NCI-H2171 (cell line): Measurements from ENCODE around the gene PTHLH.

Experiments used
- DNase-seq: peaks from one replicate; lab custom pipeline; 2025; lab: John Stamatoyannopoulos, UW

PTHLH gene

DNA sequence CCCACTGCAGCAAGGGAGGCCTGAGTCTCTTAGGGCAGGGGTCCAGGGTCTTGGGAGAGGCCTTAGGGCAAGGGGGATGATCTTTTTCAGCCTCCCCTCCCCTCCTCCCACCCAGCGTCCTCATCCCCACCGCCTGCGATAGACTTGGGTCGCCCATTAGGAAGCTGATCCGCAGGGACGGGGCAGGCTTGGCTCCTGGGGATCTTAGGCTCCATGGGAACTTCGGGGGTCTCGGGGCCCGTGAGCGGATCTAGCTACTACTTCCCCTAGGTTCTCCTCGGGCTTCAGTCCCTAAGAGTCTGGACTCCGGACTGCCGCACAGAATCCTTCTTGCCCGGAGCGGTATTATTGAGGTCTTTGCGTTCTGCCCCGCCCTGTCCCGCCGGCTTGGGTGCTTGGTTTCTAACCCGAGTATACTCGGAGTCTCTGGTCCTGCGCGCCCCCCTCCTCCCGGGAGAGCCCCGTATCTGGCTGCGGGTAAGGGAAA is 2.2 kb upstream of the PTHLH start:
- no peak for DNase-seq

DNA sequence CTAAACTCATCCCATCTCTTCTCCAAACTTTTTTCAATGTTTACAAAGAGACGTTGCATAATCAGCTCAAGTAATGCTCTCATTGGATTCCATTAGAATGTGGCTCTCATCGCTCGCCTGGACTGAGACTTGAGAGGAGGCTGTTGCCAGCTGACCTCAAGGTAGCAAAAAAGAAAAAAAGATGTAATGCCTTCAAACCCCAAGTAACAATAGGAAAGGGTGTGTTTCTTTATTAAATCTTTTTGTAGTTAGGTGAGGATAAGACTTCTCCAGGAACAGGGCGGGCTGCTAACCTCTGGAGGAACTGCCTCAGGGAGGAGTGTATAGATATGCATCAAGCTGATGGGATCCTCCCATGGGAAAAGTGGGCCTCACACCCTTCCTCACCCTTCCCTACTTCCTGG is 956 bp upstream of the PTHLH start:
- peak; percentile 66 for DNase-seq

DNA sequence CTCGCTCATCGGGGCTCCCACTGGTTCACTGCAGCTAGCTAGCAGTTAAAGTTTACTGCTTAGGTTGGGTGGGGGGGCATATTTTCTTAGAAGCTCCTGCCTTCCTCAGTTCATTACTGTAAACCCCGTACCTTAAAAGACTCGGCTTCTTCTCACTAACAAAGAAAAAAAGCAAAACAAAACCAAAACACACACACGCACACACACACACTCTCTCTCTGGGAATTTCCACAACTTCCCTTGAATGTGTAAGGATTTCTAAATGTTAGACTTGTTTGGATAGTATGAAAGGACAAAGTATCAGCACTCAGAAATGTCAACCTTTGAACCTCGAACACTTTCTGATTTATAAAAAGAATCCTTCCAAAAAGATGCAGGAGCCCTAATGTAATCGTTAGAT is 927 bp downstream of the PTHLH start:
- no peak for DNase-seq

DNA sequence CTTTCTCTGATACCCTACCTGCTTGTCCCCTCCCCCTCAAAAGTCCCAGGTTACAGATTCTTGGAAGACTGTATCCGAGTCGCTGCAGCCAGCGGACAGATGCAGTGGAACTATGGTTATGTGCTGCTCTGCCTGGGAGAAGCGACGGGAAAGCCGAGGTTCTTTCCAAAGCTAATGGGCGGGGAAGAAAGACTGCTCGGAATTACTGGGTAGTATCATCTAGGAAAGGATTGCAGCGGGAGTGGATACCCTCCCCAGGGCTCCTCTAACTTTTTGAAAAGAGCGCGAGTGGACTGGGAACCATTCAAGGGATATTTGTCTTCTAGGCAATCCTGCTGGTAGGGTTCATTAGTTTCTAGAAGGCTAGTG is 1.4 kb downstream of the PTHLH start:
- DNase-seq = no peak

DNA sequence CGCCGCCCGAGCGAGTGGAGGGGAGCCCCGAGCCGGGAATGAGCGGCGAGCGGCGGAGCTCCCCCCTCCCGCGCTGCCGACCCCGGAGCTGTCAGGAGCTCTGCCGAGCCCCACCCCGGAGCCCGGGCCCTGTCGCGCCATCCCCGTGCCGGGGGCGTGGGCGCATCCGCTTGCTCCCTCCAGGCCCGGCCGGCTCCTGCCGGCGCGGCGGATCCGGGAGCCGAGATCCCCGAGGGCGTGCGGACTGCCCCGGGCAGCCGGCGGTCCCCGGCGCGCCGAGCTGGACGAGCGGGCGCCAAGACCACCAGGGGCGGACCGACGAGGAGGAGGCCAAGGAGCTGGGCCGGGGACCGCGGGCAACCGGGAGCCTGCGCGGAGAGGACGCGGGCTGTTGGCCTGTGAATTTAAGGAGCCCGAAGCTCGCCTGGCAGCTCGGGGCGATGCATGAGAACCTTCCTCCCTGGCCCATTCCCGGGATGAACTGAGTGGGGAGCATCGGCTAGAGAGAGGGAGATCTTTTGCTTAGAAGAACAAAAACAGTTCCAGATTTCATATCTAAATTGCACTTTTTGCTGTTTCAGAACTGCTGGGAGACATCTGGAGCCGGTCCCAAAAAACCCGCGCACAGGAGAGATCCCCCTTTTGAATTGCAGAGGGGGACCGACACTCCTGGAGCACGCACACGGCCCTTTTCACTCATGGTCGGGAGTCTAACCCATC is 2.0 kb downstream of the PTHLH start:
- DNase-seq = no peak

DNA sequence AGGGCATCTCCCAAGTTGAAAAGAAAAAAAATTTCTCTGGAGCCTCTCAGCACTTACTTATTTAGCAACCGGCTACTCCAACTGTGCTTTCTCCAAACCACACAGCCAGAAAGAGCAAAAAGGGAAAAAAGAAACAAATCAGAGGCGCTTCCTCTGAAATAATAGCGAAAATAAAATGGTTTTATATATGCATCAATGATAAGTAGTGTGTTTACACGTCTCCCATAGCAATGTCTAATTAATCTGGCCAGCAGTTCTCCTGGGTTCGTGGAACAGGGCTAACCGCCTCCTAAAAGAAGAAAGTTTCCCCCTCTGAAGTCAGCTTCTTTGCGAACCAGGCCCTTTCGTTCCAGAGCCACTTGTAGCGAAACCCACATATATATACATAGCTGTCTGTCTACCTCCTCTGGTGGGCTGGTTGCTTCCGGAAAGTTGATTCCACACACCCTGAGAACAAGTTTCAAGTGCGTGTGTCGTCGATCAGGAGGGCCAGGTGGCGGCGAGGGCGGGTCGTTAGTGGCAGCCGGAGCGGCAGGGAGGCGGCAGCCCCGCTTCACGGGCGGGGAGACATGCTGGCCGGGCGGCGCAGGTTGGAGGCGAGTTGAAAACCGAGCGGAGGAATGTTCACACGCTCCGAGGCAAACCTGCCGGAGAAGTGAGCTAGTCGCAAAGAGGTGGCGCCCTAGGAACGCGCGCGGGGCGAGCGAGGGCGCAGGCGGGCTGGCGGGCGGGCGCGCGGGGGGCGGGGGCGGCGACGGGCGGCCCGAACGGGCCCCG is 2.7 kb downstream of the PTHLH start:
- peak; percentile 99 for DNase-seq

DNA sequence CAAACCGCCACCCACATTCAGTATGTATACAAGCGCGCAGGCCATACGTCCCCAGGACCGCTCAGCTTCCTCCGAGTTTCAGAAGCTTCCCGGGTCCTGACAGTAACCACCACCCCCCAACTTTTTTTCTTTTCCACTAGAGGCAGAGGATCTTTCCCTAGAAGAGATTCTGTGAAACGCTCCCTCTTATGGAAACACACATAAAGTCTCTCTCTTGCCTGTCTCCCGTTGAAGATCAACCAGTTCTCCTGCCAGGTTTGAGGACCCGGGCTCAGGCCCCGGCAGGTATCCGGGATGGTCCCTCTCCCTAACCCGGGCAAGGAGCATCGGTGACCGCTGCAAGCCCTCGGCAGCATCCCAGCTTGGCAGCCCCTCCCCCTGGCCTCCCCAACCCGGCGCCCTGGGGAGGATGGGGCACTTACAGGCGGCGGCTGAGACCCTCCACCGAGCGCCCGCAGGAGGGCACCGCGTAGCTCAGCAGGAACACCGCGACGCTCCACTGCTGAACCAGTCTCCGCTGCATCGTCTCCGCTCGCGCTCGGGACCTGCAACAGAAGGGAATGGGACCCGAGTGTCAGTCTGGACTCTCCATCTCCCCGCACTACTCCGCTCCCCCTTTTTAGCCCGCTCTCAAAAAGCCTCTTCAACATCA is 3.4 kb downstream of the PTHLH start:
- peak; percentile 69 for DNase-seq

DNA sequence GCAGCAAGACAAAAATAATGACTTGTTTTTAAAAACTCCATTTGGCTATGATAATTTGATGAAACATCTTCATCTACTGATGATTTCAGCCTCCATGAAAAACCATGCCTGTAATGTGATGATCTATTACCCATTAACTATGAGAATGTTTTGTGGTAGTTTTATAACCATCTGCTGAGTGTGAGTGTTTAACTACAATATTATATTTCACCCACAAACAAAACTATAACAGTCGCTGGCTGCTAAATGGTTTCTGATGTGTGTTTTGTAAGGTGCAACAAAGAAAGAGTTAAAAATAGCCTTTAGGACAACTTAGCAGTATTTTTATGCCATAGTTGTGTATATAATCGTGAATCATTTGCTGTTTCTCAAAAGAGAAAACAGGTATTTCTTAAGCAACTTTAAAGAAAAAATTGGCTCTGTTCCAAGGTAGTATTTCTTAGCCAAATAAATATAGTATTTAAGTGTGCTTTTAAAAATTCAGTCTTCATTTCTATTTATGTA is 4.9 kb downstream of the PTHLH start:
- DNase-seq = peak; percentile 93

DNA sequence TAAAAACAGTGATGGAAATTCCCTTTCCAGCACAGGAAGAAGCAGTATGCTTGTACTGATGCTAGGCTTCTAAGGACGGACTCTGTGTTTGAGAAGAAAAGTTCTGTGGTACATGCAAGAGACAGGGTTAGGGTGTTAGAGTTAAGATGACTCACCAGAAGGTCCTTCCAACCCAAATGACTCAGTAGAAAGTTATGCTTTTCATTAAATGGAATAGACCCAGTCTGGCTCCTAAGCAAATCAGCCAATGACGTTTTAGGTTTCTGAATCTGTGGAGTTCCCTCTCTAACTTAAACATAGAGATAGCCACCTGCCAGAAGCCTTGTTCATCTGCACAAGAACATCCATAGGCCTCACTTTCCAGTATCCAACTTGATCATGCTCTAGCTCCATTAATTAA is 5.7 kb downstream of the PTHLH start:
- DNase-seq = no peak

DNA sequence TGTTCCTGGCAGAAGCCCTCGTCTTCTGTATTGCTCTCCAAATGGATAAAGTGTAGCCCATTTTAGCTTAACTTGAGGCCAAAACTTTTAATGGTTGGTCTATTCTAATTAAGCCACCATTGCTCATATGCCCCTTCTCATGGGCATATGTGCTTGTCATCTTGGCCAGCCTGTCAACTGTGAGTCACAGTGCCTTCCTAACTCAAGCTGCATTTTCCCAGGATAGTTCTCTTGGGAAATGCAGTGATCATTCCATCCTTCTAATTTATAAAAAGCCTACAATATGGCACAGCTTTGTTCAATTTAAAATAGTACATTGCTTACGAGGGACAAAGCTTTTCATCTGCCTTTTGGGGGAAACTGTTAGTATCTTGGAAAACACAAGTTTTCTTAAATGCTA is 6.6 kb downstream of the PTHLH start:
- peak; percentile 54 for DNase-seq

DNA sequence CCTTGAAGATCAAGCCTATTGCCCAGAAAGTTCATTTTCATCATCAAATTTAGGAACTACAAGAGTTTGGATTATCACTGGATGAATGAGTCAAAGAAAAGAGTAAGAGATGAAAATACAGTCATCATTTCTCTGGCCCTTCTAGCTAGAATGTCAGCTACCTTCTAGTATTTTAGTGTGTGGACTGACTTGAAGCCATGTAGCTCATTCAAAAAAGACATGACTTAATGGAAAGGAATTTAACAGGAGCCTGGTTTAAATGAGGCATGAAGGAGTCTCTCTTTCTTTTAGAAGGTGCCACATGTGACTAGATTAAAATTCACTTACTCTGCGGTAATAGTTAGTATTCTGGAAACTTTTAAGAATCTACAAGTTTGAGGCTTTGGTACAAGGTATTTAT is 7.1 kb downstream of the PTHLH start:
- DNase-seq = no peak

DNA sequence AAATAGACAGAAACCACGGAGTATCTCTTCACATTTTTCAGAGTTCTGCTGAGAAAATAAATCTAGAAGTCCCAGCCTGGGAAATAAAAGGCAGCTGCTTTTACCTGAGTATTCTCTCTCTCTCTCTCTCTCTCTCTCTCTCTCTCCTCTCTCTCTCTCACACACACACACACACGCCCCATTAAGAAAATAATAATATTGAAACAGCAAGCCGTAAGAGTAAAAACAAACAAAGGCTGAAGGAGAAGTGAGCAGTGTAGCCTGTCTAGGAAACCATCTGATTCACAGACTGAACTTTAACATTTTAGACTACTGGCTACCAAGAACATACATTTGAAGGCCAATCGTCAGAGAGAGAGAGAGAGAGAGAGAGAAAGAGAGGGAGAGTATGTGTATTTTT is 8.4 kb downstream of the PTHLH start:
- no peak for DNase-seq

DNA sequence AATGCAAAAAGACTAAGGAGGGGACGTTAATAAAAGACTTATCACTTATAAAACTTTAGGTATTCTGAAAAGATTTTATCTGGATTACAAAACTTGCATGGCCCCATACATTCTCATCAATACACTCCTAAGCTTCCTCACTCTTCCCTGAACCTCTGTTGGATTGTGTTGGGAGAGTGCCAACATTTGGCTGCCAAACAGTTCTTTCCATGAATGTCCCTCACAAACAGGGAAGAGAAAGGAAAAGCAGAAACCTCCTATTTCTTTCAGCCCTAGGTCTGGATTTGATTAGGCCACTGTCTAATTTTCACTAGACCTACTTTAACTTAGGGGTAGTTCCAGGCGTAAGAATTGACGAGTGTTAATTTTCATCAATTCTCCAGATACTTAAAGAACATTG is 11.7 kb downstream of the PTHLH start:
- DNase-seq = no peak

DNA sequence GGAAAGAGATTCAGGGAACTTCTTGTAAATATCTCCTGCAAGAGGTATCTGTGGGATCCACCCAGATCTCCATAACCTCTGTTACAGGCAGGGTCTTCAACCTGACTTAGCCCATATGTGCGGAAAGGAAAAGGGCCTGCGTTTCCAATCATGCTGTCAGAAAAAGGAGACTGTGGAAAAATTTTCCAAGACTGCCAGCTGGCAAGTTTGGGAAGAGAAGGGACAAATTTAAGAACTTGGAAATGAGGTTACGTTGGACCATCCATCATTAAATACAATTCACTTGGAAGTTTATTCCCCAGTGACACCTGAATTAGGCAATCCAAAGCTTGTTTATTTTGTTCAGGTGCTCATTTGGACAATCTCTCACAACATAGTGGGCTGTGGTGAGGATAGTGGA is 13.9 kb downstream of the PTHLH start:
- DNase-seq = no peak

DNA sequence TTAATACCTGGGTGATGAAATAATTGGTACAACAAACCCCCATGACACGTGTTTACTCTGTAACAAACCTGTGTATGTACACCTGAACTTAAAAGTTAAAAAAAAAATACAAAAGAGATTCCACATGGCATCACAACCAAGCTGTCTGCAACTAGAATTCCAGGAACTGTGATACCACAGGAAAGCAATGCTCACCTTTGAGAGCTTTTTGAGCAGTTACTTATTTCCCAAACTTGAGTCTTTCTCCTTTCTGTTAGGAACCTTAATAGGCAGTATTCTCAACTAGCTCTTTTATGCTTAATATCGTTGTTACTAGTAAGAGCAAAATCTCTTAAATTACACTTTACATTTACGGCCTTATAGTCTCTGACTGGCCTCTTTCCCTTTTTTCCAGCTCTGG is 15.2 kb downstream of the PTHLH start:
- no peak for DNase-seq

DNA sequence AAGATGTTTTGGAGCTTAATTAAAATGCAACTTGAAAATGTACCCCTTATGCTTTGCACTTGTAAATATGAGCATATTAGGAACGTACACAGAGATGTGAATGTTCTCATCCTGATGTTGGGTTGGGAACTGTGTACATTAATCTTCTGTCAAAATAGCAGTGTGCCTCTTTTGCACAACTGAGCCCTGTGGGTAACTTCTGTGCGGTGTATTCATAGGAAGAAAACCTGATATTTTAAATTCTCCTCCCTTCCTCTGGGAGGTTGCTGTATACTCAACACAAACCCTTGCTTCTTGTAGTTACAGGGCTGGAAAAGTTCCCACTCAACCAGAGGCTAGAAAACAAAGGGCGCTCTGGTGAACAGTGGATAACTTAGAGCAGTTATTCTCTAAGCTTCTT is 18.7 kb downstream of the PTHLH start:
- no peak for DNase-seq

DNA sequence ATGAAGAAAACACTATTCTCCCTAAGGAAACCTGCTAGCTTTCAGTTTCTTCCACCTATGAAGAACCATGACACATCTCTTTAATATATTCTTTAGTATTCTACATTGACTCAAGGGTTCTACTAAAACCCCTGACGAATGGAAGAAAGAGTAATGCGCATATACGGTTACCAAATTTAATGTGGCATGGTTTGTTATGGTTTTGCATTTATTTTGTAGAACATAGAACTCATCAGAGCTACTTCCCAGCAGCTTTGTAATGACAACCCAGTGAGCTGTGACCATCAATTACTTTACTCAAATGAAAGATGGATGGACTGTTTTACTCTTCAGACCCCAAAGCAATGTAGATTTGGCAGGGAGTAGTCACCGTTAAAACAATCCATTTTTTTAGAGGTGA is 19.2 kb downstream of the PTHLH start:
- DNase-seq = no peak

DNA sequence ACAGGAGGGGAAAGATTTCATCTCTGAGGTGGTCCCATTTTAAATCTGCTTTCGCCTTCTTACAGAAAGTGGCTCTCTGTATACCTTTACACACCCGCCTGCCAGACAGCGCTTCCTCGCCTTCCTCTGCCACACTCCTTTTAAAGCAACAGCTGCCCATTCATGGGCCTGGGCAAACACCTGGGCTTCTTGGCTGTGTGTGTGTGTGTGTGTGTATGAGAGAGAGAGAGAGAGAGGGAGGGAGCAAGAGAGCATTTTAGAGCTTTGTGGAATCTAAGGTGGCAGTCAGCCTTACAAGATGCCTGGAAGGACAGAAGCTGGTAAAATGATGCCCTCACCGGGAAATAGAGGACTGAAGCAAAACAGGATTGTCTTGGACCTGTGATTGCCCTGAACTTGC is 20.0 kb downstream of the PTHLH start:
- peak; percentile 71 for DNase-seq

DNA sequence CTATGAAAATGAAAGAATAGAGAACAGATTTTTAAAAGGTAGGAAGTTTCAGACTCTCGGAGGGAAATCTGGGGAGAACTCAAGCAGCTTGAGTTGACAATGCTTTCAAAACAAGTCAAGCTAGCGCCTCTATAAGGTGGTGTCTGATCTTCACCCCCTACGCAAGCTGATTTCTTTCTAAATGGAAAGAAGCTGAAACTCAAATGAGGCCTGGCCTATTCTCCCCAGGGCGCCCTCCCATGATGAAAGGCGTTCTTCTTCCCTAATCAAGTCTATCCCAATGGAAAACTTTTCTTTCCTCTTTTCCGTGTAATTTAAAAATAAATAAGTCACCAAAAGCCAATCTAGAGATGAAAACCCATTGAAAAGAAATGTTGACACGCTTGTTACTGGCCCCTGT is 20.6 kb downstream of the PTHLH start:
- DNase-seq = no peak

DNA sequence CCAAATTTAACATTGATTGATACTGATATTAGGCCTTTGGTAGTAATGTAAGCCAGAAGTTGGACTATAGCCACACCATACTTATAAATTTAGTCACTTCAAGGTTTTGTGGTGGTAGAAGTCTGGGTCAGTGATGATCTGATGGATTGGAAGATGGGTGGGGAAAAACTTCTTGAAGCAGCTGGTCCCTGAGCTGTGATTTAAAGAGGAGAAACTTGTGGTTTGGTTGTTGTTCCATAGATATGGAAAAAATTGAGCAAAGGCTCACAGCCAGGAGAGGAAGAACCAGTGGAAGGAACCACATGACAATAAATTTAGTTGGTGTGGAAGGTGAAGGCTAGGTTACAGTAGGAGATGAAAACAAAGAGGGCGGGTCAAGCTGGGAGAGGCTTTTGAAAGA is 26.1 kb downstream of the PTHLH start:
- no peak for DNase-seq

DNA sequence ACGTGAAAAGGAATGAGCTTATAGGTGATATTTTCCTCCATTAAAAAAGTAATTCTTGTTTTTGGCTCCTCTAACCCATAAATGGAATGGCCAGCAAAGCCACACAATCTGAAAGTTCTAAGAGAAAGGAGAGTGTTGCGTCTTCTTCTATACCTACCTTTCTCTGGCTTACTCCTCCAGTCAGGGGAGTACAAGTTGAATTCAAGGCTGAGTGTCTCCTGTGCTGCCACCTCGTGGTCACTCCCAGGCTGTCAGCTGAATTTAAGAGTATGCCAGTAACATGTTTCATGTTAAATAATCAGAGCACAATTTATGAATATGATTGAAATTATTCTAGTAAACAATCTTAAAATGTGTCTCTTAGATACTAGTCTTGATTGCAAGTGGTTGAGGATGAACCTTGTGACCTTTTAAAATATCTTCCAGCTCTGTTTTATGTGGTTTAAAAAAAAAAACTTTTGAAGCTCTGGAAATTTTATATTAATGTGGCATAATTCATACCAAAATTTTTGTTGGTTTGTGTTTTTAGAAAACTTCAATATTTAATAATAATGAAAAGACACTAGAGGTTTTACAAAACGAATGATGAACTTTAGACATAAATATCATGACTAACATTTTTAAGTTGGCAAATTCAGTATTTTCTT is 31.7 kb downstream of the PTHLH start:
- DNase-seq = peak; percentile 99

DNA sequence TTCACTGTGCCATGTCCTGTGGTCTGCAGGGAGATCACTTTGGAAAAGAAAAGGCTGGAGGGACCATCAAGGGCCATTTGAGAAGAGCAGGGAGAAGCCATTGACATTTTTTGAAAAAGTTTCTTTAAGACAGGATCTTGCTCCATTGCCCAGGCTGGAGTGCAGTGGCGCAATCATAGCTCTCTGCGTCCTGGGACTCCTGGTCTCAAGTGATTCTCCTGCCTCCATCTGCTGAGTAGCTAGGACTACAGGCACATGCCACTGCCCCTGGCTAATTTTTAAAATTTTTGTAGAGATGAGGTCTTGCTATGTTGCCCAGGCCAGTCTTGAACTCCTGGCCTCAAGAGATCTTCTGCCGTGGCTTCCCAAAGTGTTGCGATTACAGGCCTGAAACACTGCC is 32.3 kb downstream of the PTHLH start:
- DNase-seq = no peak

DNA sequence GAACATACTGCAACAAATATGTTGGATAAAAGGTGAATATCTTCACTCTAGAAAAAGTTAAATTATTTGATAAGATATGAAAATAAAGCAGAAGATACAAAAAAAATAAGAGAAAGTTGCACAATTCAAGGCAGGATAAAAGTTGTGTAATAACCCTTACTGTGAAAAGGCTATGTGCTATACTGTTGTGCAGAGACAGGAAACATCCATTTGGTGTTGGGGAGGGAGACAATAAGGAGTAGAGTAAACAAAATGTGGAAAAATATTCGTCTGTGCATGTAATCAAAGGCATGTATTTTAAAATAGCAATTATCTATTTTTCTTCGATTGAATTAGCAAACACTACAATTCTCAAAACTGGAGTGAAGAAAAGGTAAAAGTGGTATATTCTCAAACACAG is 34.8 kb downstream of the PTHLH start:
- no peak for DNase-seq
